ENCODE data around the gene RIMS3. TPM values are rescaled to one million over a fixed set of nuclear protein-coding genes. Genes with fewer than 3 reads are reported as not detected.

RIMS3 gene
- polyA plus RNA-seq, 3 donors, result 0.21 to 0.79 (median 0.36) TPM

Other genes starting within 250 kb of the RIMS3 start
- under 1 TPM; 0.22 to 0.70 (median 0.34) TPM for gene ZFP69B, start 215.2 kb downstream of the RIMS3 start, polyA plus RNA-seq
- gene ZFP69, start 188.4 kb downstream of the RIMS3 start, polyA plus RNA-seq, result 1 to 10 TPM; 1.2 to 5.2 (median 1.4) TPM
- 1 to 10 TPM; 2.0 to 4.5 (median 4.2) TPM for gene EXO5, start 156.9 kb downstream of the RIMS3 start, polyA plus RNA-seq
- gene ZNF684, start 134.0 kb downstream of the RIMS3 start, polyA plus RNA-seq, result 1 to 10 TPM; 1.0 to 1.9 (median 1.6) TPM
- gene NFYC, start 26.0 kb upstream of the RIMS3 start, polyA plus RNA-seq, result 10 to 100 TPM; 26.5 to 32.9 (median 26.9) TPM
- under 1 TPM; 0.67 to 0.88 (median 0.70) TPM for gene KCNQ4, start 118.1 kb upstream of the RIMS3 start, polyA plus RNA-seq
- gene CITED4, start 196.7 kb upstream of the RIMS3 start, polyA plus RNA-seq, result 10 to 100 TPM in 2 of 3 donors, 1 to 10 TPM in 1; 6.0 to 20.4 (median 10.2) TPM